HFFc6 (cell line): Measurements from ENCODE around the gene TPBG. TPM values are rescaled to one million over a fixed set of nuclear protein-coding genes. Genes with fewer than 3 reads are reported as not detected.

Experiments
- DNase-seq: peaks from one replicate; pipeline ENCODE4 v3.0.0-alpha.2; 2018
- H3K27ac Mint-ChIP-seq: 2 replicates; pipeline ENCODE4 v1.8.0; 2020; ENCODE audit warnings: mild to moderate bottlenecking, mixed read lengths
- H3K27me3 Mint-ChIP-seq: 2 replicates; pipeline ENCODE4 v1.8.0; 2021; ENCODE audit warnings: mild to moderate bottlenecking, moderate library complexity, mixed read lengths; ENCODE audit not compliant: insufficient read depth
- H3K36me3 Mint-ChIP-seq: 2 replicates; pipeline ENCODE4 v1.8.0; 2021; ENCODE audit warnings: low read depth, mixed read lengths
- H3K4me1 Mint-ChIP-seq: 2 replicates; pipeline ENCODE4 v1.8.0; 2020; ENCODE audit warnings: low read depth, mixed read lengths
- H3K4me3 Mint-ChIP-seq: 2 replicates; pipeline ENCODE4 v1.8.0; 2020; ENCODE audit warnings: mild to moderate bottlenecking, moderate library complexity, mixed read lengths
- H3K9me3 Mint-ChIP-seq: 2 replicates; pipeline ENCODE4 v1.8.0; 2020; ENCODE audit warnings: mild to moderate bottlenecking, mixed read lengths
- total RNA-seq, 6 experiments: library from RNA; stranded (reverse); fragmentation: NEBNext Ultra II Directional; extraction: Animal tissue kit (Norgen Biotek cat#: 25700); gene quantifications; 2 replicates in 1 of 6; 3 replicates in 5 of 6; pipeline ENCODE4 v1.2.3, GENCODE V29; 2021
- TF ChIP-seq, protein P1 (sequence below): fragments of 200-600 bp; sonication (generic); IDR thresholded peaks from 2 replicates; pipeline ENCODE4 v1.5.0; 2021; ENCODE audit warnings: antibody characterized with exemption, mild to moderate bottlenecking

The TPBG gene
- total RNA-seq, 6 experiments from 2014 or later = 70.0 to 123 (median 84.6) TPM

DNA sequence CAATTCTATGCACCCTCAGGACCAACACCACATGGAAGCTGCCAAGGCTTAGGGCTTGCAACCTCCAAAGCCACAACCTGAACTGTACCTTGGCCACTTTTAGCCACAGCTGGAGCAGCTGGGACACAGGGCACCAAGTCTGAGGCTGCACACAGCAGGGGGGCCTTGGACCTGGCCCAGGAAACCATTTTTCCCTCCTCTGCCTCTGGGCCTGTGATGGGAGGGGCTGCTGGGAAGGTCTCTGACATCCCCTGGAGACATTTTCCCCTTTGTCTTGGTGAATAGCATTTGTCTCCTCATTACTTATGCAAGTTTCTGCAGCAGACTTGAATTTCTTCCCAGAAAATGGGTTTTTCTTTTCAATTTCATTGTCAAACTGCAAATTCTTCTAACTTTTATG is 13.0 kb downstream of the TPBG start:
- TF ChIP-seq, protein P1, sequence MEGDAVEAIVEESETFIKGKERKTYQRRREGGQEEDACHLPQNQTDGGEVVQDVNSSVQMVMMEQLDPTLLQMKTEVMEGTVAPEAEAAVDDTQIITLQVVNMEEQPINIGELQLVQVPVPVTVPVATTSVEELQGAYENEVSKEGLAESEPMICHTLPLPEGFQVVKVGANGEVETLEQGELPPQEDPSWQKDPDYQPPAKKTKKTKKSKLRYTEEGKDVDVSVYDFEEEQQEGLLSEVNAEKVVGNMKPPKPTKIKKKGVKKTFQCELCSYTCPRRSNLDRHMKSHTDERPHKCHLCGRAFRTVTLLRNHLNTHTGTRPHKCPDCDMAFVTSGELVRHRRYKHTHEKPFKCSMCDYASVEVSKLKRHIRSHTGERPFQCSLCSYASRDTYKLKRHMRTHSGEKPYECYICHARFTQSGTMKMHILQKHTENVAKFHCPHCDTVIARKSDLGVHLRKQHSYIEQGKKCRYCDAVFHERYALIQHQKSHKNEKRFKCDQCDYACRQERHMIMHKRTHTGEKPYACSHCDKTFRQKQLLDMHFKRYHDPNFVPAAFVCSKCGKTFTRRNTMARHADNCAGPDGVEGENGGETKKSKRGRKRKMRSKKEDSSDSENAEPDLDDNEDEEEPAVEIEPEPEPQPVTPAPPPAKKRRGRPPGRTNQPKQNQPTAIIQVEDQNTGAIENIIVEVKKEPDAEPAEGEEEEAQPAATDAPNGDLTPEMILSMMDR = no peak
- H3K27me3 Mint-ChIP-seq = peaks cover 2% of the 10 kb centered on the region; the same call in 1 of the 2 replicates
- H3K4me3 Mint-ChIP-seq = no peak overlapping the region
- DNase-seq = no peak
- H3K4me1 Mint-ChIP-seq = peaks cover 47% of the 10 kb centered on the region
- H3K9me3 Mint-ChIP-seq = no peaks in the 10 kb centered on the region
- peaks cover 34% of the 10 kb centered on the region for H3K36me3 Mint-ChIP-seq
- no peak overlapping the region for H3K27ac Mint-ChIP-seq

DNA sequence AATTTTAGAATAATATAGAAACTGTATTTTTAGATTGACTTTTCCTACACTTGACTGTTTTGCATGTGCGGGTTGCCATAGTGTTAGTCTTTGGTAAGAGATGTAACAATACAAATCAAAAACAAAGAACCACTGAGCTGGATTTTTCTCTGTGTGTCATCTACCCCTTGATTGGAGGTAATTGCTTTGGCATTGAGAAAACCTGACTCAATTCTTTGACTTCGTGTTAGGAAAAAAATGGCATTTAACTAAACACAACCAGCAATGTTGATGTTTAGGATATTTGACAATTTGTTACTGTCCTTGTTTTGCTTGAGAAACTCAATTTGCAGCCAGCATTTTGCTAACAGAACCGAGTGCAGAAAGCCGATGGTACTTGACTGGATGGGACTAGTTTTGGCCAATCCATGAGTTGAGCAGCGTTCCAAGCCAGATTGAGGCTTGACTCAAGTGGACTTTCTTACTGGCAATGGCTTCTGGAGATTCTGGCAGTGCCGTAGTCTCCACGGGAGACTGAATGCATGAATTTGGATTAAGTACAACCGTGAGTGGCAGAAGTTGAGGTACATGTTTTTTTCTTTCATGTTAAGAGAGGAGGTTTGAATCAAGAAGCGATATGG is 17.1 kb downstream of the TPBG start:
- Mint-ChIP-seq H3K27me3 (no peaks in the 10 kb centered on the region), H3K4me1 (peaks cover 33% of the 10 kb centered on the region), H3K9me3 (no peaks in the 10 kb centered on the region), H3K4me3 (no peak overlapping the region), H3K27ac (no peak overlapping the region), H3K36me3 (peaks cover 33% of the 10 kb centered on the region)
- TF ChIP-seq, protein P1 = no peak
- no peak for DNase-seq

DNA sequence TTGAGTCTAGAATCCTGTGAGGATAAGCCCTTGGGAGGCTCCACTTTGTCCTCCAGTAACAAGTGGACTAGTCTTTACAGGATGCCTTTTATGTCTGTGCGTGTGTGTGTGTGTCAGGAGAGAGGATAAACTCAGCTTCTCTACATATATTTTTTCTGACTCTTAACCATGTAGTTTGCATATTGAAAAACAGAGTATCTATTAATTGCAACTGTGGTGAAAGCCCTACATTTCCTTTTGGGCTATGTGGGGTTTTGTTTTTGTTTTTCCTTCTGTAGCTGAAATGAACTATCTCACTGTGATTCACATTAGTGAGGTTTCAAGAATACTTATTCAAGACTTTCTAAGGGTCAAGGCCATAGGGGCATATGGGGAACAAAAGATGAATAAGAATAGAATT is 17.7 kb downstream of the TPBG start:
- TF ChIP-seq, protein P1 = no peak
- Mint-ChIP-seq H3K4me3 (no peak overlapping the region), H3K4me1 (peaks cover 36% of the 10 kb centered on the region), H3K27me3 (no peaks in the 10 kb centered on the region), H3K27ac (no peak overlapping the region), H3K9me3 (no peaks in the 10 kb centered on the region), H3K36me3 (peaks cover 27% of the 10 kb centered on the region)
- DNase-seq = no peak

DNA sequence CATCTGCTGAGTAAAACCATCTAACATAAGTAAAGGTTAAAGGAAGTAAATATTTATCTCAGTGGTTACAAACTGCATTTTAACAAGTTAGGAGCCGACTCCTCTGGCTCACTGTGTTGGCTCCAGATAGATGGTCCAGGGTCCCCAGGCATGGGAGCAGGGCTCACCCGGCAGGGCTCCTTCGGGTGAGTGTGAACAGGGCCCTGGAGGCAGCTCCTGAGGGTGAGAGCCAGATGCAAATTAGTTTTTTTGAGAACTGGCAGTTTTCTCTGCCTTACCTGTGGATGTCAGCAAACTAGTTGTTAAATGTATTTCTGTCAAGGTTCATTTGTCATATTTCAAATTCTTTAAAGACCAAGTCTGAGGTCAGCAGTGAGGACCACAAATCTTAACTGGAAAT is 21.5 kb downstream of the TPBG start:
- Mint-ChIP-seq H3K27me3 (no peaks in the 10 kb centered on the region), H3K4me1 (peaks cover 32% of the 10 kb centered on the region), H3K36me3 (peaks cover 10% of the 10 kb centered on the region; the same call in 1 of the 2 replicates), H3K4me3 (no peak overlapping the region), H3K9me3 (no peaks in the 10 kb centered on the region), H3K27ac (no peak overlapping the region)
- TF ChIP-seq, protein P1 = no peak
- no peak for DNase-seq

DNA sequence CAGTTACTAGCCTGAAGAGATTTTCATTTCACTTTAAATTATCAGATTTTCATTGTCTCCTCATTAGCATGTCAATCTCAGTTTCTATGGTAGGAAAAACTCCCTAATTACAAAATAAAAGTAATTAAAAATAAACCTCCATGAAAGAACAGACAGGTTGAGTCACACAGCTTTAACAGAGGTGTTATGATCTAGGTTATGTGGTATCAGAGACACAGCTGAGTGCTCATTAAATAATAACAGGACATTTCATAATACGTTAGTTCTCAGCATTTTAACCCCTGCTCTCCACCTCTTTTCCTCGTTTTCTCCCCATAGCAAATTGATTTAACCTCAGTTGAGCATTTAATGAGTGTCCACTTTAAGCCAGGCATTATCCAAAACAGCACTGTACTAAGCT is 21.9 kb downstream of the TPBG start:
- Mint-ChIP-seq H3K27ac (no peak overlapping the region), H3K4me3 (no peak overlapping the region), H3K9me3 (no peaks in the 10 kb centered on the region), H3K4me1 (peaks cover 32% of the 10 kb centered on the region), H3K36me3 (peaks cover 10% of the 10 kb centered on the region; the same call in 1 of the 2 replicates), H3K27me3 (no peaks in the 10 kb centered on the region)
- TF ChIP-seq, protein P1 = no peak
- DNase-seq = no peak
